ENCODE results near the gene UXS1.

Gene UXS1

DNA sequence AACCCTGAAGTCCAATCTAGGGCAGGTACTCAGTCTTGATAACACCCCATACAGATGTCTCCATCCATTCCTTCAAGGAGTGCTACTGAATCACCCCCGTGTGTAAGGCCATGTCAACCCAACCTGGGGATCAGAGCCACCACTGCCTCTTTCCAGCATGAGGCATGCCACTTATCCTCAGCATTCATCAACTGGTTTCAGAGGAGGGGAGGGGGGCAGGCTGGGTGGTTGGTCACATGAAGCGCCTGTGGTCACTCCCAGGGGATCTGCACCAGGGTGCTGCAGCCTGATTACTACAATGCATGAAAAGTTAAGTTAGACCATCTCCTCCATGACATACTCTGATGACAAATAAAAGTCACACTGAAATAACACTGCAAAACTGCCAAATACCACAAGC, 65.0 kb downstream of the UXS1 start:
- ATAC-seq: no peak

DNA sequence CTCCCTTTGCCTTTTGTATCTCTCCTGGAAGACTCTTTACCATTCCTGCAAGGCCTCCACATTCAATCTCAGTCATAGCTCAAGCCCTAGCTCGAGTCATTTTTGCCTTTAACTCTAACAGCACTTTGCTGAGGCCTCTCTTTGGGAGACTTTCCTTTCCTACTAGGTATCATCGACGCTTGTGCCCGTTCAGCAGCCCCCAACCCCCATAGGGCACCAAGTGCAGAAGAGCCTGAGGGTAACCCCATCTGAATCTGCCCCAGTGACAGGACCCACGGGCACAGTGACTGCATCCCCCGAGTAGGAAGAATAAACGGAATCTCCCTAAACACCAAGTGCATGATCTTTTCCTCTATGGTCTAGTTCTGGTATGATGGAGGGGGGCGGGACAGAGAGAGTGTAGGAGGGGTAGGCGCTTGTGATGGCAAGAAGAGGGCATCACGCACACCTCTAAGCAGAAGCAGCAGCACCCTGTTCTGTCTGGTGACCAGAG, 66.3 kb downstream of the UXS1 start:
- ATAC-seq: no peak

DNA sequence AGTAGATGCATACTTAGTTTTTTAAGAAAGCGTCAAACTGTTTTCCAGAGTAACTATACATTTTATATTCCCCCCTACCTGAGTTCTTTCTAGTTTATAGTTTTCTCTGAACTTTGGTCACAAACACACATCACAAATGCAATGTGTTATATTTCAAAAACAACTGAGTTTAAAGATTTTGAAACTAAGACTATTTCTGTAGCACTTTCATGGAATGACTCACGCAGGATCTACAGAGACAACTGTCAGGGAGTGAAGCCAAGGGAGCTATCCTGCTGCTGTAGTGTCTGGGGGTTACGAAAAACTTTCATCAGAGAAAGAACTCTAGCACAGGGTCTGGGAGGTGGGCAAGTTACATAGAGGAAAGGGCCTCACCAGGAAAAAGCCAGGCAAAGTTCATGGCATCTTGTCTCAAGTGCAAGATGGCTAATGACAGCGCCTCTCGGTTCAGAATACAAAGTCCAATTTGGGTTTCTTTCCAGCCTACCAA, 66.8 kb downstream of the UXS1 start:
- peak; percentile 58 to 63 for ATAC-seq

DNA sequence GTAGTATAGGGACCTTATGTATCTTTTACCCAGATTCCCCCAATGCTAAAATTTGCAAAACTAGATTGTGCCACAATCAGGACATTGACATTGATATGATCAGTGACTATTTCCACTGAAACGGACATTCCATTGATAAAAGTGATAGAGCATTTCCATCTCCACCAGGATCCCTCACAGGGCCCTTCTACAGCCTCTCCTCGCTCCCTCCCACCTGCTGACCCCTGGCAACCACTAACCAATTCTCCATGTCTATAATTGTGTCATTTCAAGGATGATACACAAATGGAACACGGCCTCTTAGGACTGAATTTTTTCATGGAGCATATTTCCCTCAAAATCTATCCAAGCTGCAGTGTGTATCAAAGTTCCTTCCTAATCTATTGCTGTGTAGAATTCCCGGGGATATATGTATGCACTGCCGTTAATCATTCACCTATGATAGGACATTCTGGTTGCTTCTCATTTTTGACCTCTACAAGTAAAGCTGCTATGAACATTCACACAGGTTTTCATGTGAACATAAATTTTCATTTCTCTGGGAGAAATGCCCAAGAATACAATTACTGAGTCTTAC, 67.3 kb downstream of the UXS1 start:
- ATAC-seq: no peak

DNA sequence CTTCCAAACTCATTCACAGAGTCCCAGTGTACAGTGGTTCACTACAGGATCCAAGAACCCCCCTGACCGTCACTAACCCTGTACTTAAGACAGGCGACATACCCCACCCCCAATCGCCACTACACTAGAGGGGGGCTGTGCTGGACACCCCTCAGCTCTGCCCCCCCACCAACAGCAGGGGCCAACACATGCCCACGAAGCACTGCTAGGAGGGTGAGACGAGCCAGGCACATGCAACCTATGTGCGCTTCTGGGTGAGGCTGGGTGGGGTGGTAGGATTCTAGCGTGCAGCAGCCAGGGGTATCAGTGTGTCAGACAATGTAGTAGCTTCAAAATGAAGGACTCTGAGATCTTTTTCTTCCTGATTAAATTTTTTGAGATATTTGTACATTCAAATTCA, 67.8 kb downstream of the UXS1 start:
- ATAC-seq: no peak

DNA sequence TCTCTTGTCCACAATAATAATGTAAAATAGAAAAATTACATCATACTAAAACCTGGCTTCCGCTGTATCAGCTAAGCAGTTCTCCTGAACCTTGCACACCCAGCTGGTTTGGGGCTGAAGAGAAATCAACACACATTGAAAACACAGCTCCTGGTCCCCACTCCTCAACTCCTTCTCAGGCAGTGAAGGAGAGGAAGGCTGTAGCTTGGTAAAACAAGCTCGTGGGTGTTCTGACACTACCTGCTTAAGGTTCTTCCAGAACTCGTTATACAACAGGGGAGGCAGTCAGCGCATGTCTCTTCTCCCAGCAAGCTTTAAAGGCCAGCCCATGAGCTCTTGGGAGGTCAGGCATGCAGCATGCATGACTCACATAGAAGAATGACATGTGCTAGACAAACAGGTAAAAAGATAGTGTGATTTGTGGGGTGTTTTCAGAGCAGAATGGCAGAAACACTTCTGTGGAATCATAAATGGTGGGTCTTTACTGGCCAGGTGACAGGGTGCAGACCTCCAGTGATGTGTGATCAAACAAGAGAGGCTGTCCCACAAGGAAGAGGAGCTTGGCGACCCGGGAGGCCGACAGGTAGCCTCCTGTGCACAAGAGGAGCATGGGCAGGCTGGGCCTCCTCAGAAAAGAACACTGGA, 69.1 kb downstream of the UXS1 start:
- ATAC-seq: peak; percentile 36 to 57

DNA sequence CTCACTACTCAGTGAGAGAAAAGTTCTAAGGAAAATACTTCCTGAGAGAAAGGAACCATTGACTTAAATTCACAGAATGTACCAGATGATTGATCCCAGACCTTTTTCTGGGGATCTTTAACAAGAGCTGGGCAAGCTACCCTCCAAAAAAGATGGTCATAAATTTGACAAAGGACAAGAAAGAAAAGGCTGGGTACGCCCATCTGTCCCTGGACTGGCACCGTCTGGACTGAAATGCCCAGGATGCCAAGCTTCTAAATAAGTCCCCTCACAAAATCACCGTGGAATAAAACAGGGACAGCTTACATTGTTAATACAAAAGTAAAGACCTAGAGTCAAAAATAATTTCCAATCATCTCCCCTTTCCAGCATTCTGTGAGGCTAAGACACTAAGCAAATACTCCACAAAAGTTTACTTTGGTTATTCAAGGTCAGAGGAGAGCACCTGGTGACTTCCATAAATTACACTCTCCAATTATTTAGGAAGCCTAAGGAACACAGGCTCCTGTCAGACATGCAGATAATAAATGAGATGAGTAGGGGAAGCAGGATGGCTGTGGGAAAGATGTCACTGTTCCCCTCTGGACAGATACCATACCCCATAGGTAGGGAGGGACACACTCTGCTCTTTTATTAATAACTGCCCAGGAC, 69.9 kb downstream of the UXS1 start:
- no peak for ATAC-seq

DNA sequence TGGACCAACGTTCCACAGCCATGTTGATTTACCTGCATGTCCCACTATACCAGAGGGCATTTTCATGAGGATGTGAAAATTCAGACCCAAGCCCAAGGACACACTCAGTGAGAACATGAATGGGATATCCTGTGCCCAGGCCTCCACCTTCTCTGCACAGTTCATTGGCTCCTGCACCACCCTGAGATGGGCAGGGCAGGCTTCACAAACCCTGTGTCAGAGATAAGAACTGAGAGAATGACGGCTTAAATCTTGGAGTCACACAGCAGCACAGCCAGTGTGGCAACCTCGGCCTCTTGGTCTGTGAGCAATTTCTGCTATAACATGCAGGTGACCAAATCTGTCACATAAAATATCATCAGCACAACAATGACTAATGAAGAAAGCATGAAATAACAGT, 71.9 kb downstream of the UXS1 start:
- no peak for ATAC-seq

DNA sequence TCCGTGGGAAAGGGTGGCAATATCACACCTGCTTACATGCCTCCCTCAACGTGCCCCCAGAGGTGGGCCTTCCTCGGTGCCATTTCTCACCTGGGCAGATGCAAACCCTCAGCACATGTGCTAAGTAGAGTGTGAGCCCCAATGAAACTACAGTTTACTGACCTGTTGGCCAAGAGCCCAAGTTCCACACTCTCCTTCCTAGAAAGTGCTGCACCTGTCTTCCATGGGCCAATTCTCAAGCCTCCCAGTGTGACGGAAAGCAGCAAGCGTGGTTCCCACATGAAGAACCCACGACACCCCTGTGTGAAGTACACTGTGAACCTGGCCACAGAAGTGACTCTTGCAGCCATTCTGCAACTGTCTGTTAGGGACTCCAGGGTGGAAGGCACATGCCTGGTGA, 73.7 kb downstream of the UXS1 start:
- no peak for ATAC-seq

DNA sequence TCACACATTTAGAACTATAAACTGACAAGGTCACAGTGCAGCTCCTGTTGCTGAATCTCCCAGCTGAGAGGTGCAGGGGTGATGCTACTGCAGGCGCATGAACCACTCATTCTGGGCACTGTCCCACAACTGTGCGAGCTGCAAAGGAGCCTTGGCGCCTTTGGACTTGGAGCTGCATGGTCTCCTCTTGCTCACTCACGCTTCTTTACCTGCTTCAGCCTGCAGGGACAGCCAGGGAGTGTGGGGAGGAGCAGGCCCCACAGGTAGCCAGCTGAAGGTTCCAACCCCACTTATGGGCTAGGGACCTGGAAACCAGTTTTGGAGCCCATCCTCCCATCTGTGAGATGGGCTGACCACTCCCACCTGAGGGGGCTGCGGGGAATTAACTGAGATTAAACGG, 75.0 kb downstream of the UXS1 start:
- no peak for ATAC-seq

DNA sequence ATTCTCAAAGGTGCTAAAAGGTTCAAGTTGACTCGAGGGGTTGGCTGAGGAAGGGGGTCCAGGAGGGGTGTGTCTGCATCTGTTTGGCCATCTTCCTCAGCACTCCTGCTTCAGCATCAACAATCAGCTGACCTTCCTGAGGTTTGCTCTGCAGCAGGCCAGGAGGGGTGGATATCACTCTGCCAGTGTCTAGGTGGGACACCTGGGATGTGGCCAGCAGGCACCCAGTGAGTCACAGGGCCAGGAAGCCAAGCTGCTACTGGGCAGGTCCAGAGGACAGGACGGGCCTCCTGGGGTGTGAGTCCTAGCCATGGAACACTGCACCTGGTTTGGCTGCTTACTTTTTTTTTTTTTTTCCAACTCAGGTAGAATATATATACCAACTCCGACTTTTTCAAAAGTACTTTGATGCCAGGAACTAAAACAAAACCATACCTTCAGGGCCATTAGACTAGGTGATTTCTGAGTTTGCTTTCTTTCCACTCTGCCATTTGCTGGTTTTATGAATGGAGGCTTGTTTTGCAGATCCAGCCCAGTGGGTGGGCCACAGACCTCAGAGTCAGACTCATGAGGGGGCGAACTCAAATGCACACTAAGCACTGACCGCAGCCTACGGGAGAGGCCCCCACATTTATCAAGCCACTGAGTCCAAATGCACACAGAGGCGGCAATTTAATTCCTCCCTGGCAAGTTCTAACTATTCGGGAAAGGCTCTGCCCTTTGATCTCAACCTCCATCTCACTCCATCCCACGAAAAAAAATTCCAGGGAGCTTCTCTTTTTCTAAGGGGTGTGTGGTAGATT, 76.0 kb downstream of the UXS1 start:
- ATAC-seq: no peak

DNA sequence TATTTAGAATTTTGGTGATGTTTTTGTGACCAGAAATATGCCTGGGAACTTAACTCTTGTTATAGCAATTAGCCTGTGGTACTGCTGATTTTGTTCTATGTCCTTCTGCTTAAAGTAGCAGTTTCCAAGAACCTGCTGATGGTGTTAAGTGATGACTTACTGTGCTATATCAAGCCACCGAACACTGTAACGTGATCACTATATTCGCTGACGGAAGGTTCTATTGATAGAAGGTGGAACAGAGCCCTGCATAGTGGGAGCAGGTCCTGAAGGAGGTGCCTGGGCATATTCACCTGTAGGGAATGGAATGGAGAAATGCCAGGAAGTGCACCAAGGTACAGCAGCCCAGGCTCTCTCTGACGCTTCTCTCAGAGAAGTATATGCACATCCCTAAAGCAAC, 76.8 kb downstream of the UXS1 start:
- ATAC-seq: no peak

DNA sequence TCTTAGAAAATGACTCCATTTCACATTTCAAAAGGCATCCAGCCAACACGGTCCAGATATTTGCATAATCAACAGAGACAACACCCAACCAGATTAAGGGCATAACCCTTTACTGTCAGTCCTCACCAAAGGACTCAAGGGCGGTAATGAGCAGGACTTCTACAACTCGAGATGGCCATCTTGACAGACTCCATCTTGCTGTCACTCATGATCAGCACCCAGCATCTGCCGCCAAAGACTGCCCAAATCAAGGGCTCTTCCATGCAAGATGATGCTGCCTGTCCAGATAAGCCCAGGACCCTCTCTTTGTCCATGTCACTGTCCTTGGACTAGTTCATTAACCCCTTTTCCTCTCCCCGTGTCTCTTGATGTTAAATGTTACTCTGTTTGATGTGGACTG, 77.9 kb downstream of the UXS1 start:
- ATAC-seq: no peak

DNA sequence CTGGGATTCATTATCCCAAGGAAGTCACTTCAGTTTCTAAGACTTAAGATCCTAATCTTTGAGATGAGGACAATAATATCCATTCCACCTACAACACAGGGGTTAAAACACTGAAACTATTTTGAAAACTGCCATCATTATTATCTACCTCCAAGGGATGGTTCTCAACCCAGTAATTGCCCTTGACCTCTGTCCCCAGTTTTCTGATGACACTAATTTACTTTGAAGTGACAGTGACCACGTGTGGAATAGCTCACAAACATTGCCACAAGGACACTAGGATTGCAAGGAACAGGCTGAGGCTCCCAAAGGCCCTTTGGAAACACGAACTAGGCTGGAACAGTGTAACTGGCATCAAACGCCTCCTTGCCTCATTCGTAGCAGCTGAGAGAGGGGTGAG, 78.4 kb downstream of the UXS1 start:
- no peak for ATAC-seq

DNA sequence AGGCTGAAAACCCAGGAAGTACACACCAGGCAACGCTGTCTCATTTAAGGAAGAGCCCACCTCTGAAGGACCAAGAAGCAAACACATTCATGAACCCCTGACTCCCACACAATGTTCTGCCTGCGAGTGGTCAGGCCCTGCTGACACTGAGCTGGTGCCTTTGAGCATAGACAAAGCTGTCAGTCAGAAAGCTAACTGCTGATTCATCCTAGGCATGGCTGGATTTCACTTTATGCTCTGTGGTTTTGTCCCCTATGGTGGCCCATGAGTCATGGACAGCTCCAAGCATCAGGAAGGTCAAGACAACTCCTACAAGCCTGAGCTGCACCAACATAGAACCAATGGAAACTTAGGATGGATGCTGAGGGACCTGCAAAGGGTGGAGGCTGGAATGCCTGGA, 78.9 kb downstream of the UXS1 start:
- peak in 1 of 2 donors; percentile 27 for ATAC-seq

DNA sequence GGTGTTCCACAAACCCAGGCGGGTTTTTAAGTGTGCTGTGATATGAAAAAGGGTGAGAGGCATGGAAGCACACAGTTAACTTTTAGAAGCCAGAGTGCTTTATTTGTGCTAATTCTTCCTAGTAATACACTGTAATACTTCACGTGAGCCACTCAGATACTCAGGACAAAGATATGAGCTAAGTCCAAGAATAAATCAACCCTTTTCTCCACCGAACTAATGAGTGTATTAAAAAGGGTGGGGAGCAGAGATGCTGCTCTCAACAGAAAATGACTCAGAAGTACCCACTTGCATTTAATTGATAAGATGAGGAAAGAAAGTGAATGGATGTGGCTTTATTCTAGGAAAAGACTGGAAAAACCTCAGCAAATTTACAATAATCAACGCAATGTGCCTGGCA, 79.9 kb downstream of the UXS1 start:
- no peak for ATAC-seq

DNA sequence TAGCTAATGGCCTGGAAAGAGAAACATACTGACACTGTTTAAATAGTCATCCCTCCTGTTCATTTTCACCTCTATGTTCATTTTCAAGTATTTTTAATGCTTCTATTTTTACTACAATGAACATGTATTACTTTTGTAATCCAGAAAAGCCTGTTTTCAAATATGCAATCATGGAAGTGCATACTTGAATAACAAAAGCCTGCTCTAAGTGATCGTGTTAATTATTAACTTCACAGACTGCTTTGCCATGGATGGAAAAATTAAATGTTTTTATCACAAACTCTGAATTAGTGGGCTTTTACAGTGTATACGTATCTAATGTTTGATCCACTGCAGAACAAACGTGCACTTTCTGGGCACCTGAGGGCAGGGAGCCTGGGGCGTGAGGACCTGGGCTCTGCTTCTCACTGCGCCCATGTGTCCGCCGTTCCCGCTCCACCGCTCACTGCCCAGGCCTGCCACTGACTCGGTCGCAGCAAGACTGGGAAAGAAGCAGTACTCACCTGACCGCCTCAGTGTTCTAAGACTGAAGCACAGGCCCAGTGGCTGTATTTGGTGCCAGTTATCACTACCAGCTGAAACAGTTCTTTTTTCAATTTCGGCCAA, 80.6 kb downstream of the UXS1 start:
- ATAC-seq: no peak

DNA sequence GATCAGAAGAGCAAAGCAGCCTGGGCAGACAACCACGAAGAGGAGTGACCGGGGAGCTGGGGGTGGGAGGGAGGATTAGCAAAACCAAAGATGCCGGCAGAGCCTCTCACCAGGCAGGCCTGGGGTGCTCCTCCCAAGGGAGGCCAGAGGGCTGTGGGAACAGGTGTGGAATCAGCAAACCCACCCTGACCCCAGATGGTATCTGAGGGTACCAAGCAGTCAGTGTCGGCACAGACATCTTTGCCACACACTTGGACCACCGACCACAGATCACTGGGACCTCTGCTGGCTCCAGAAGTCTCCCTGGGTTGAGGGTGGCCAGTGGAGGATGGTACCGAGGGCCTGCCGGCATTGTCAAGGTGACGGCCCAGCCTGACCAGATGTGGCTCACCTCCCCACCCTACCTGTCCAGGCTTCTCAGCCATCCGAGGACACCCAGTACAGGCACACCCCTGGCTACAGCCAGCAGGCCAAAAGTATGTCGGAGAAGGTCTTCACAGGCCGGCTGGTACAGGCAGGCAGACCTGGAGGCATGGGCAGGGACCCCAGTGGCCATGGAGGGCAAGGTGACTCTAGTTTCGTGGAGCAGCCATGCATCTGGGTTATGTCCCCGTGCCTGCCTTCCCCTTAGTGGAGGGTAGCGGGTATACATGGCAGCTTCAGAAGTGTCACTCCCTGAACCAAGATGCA, 82.1 kb downstream of the UXS1 start:
- no peak for ATAC-seq

DNA sequence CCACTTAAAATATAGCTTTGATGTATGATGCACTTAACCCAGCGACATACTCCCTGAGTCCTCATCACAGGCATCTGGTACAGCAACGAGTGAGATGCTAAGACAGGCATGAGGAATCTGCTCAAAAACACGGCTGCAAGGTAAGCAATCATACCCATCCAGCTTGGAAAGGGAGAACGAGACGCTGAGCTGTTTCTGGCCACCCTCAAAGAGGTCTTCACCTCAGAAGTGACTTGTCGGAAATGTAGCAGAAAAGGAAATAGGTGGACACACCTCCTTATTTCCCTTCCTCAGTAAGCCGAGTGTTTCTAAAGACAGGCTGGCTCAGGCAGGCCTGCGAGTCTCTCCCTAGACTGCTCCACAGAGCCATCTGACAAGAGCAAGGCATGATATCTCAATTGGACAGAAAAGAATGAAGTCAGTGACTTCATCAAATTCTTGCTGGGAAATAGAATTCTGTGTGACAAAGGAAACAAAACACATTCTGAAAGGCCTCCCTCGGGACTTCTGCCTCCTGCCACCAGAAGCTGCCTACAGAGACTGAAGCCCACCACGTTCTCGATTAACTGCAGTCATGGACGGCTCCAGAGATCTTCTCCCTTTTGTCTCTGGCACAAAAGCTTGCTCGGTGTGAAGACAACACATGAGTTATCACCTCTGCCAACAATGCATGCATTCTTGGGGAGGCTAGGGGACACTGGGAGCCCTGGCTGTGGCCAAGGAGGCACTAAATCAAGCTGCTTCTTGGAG, 84.3 kb downstream of the UXS1 start:
- no peak for ATAC-seq

DNA sequence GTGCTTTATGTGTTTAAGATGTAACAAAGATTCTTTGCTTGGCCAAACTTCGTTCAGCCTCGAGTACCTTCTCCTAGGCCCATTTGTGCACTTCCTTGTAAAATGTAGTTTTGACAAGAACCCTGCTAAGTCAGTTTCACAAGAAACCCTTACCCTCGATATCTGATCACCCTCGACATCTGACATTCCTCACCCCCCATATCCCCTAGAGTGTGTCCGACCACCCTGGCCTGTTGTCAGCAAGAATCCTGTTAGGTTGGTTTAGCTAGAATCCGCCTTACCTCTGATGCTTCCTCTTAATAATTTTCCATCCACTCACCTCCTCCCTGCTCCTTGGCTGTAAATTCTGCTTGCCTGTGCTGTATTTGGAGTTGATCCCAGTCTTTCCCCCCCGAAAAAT, 85.3 kb downstream of the UXS1 start:
- no peak for ATAC-seq

DNA sequence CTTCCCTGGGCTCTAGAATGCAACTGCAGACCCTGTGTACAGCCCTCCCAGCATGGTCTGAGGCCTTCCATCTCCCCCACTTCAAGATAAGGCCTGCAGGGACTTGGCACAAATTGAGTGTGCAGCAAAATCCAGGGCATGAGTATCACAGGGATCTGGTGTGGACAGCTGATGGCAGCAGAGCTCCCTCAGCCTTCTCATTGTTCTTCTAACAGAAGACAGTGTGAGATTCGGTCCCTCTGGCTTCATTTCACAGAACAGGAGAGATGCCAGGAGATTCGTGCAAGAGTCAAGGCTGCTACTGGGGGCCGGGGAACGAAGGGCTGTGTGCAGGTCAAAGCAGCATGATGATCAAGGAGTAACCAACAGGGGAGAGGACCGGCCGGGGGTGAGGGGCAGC, 85.8 kb downstream of the UXS1 start:
- ATAC-seq: no peak

Data from activated CD4-positive, CD25-positive, alpha-beta regulatory T cell treated with anti-CD3 and anti-CD28 coated beads, Interleukin-2, amount 50 U/mL, for 24 hours (primary cell).